Activated naive CD8-positive, alpha-beta T cell treated with anti-CD3 and anti-CD28 coated beads, Interleukin-2, amount 10 ng/mL, durations not matched to agents 7 days and 5 days (primary cell): ENCODE measurements around the gene MLANA. TPM values are rescaled to one million over a fixed set of nuclear protein-coding genes. Genes with fewer than 3 reads are reported as not detected.
A peak's percentile ranks its signal among the peaks of the same experiment; 100 is the strongest.

Experiments used
- ATAC-seq: fragments of 150-1000 bp; cut with Tn5 transposase; one replicate; pipeline ENCODE4 v1.10.0; 2021; ENCODE audit warnings: low read depth, moderate library complexity
- POLR2A ChIA-PET: fragments of 350-600 bp; sonication (Branson Sonifier 250); formaldehyde crosslinking; loops from one replicate; lab custom pipeline; 2021; ENCODE audit warnings: antibody characterized with exemption; lab: Charles Lee
- DNase-seq: peaks from one replicate; pipeline ENCODE4 v3.0.0; 2021
- H3K27ac Mint-ChIP-seq: one replicate; pipeline ENCODE4 v1.8.0; 2022; ENCODE audit warnings: mild to moderate bottlenecking, mixed read lengths
- H3K27me3 Mint-ChIP-seq: one replicate; pipeline ENCODE4 v1.8.0; 2022; ENCODE audit warnings: mild to moderate bottlenecking, moderate library complexity, mixed read lengths
- H3K36me3 Mint-ChIP-seq: one replicate; pipeline ENCODE4 v1.8.0; 2021; ENCODE audit warnings: mild to moderate bottlenecking, mixed read lengths
- H3K4me1 Mint-ChIP-seq: one replicate; pipeline ENCODE4 v1.8.0; 2021; ENCODE audit warnings: mixed read lengths
- H3K4me3 Mint-ChIP-seq: one replicate; pipeline ENCODE4 v1.8.0; 2022; ENCODE audit warnings: mild to moderate bottlenecking, moderate library complexity, mixed read lengths
- H3K9me3 Mint-ChIP-seq: one replicate; pipeline ENCODE4 v1.8.0; 2021; ENCODE audit warnings: mixed read lengths
- total RNA-seq, 2 experiments: library from RNA; stranded (reverse); gene quantifications; one replicate each; pipeline ENCODE4 v1.2.3, GENCODE V29; 2021

Gene MLANA
- total RNA-seq, 2 experiments from 2014 or later: not detected

DNA sequence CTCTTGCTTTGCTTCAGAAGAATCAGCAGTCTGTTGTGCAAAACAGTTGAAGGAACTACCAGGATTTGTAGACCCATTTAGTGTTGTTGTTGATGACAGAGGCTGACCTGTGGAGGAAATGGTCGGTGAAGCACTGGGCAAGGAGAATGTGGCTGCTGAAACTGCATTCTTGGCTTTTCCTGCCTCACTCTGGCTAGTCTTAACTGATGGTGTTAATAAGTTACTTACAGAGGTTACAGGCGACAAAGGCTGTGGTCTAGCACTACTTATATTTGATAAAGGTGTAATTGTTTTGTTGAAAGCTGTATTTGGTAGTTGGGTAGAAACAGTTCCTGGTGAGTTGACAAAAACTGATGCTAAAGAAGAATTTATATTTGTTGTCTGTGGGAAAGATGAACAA, 31.5 kb downstream of the MLANA start:
- POLR2A ChIA-PET: no interaction called here
- no peak for ATAC-seq
- H3K36me3 Mint-ChIP-seq: peaks cover 36% of the 10 kb centered on the region
- H3K4me1 Mint-ChIP-seq: no peaks in the 10 kb centered on the region
- H3K4me3 Mint-ChIP-seq: no peak overlapping the region
- DNase-seq: no peak
- no peak overlapping the region for H3K27ac Mint-ChIP-seq
- H3K9me3 Mint-ChIP-seq: no peaks in the 10 kb centered on the region
- no peaks in the 10 kb centered on the region for H3K27me3 Mint-ChIP-seq

DNA sequence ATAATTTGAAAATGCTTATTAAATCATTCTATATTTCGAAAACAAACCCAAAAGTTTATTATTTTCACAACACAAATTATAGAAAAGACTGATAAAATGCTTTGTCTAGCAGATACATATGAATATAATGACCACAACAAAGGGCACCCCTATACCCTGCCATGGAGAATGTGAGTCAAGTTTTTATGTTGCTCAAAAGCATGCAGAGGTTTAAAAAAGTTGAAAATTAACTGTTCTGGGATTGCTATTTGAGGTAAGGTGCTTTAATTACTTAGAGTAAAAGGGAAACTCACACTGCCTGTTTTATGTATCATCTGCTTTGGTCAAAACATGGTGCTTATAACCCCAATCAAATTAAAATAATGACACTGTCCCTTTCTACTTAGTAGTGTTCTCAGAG, 41.0 kb downstream of the MLANA start:
- no peaks in the 10 kb centered on the region for H3K27me3 Mint-ChIP-seq
- no peaks in the 10 kb centered on the region for H3K9me3 Mint-ChIP-seq
- H3K36me3 Mint-ChIP-seq: peaks cover 2% of the 10 kb centered on the region
- no peak overlapping the region for H3K27ac Mint-ChIP-seq
- H3K4me3 Mint-ChIP-seq: no peak overlapping the region
- ATAC-seq: no peak
- POLR2A ChIA-PET: no interaction called here
- no peak for DNase-seq
- H3K4me1 Mint-ChIP-seq: no peaks in the 10 kb centered on the region

DNA sequence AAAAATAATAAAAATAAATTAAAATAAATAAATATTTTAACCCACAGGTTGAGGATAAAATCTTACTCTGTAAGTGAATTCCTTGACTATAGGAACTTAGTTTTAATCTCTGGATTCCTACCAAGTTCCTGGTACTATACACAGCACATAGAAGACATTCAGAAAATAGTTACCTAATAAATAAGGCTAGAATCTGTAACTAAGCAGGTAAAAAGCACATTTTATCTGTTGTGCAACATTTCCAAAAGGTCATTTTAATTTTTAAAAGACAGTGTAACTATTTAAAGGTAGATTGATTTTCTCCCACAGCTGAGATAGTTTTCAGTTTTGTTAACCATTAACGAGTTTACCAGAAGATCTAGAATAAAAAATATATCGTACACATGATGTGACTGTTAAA, 47.8 kb downstream of the MLANA start:
- H3K4me1 Mint-ChIP-seq: no peaks in the 10 kb centered on the region
- ATAC-seq (no peak), DNase-seq (no peak)
- POLR2A ChIA-PET: no interaction called here
- no peak overlapping the region for H3K4me3 Mint-ChIP-seq
- H3K27ac Mint-ChIP-seq: no peak overlapping the region
- no peaks in the 10 kb centered on the region for H3K27me3 Mint-ChIP-seq
- H3K9me3 Mint-ChIP-seq: no peaks in the 10 kb centered on the region
- peaks cover 2% of the 10 kb centered on the region for H3K36me3 Mint-ChIP-seq

DNA sequence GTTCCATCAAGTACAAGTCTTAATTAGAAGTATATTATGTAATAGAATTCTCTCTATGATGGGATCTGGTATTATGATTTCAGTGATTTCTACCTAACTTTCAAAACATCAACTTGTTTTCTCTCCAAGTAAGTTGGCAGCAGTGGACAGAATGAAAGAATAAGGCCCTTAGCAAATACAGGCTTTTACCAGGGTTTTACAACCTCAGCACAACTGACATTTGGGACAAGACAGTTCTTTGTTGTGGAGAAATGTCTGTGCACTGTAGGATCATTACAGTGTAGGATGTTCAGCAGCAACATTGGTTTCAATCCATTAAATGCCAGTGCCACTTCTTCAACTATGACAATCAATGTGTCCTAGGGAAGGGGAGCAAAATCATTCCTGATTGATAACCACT, 48.8 kb downstream of the MLANA start:
- Mint-ChIP-seq H3K9me3 (no peaks in the 10 kb centered on the region), H3K27me3 (no peaks in the 10 kb centered on the region), H3K4me3 (no peak overlapping the region), H3K4me1 (no peaks in the 10 kb centered on the region), H3K27ac (no peak overlapping the region), H3K36me3 (peaks cover 2% of the 10 kb centered on the region)
- DNase-seq (no peak), ATAC-seq (no peak)
- POLR2A ChIA-PET: no interaction called here

DNA sequence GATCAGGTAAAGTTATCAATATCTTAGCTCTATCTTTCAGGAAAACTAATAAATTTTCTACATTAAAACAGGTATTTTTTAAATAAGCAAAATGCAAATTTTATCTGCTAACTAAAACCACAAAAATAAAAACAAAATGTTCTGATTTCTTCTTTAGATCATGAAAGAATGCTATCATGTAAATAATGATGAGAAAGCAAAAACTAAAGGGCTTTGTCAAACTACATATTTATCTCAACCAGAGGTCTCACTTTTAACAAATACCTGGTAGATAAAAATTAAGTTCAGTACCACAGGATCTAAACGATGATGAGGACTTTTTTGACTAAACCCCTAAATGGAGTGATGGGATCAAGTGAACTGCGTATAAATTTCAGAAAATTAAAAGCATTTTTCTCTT, 50.5 kb downstream of the MLANA start:
- Mint-ChIP-seq H3K27ac (no peak overlapping the region), H3K4me3 (no peak overlapping the region), H3K4me1 (no peaks in the 10 kb centered on the region), H3K27me3 (no peaks in the 10 kb centered on the region), H3K9me3 (no peaks in the 10 kb centered on the region), H3K36me3 (peaks cover 2% of the 10 kb centered on the region)
- POLR2A ChIA-PET: no interaction called here
- ATAC-seq (no peak), DNase-seq (no peak)

DNA sequence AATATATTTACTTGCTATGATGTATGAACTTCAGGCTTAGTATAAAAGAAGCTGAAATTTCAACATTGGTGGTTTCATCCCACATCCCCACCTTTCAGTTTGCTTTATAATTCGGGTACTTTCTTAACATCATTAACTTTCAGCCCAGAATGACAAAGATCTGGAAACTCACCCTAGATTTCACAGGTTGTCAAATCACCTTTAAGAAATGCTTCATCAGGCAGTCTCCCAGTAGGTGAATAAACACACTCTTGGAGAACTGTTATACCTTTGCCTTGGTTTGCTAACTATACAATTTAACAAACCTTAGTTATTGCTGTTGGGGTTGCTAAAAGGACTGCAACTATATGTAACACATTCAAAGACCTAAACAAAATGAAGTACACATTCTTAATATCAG, 54.4 kb downstream of the MLANA start:
- DNase-seq (no peak), ATAC-seq (no peak)
- H3K27me3 Mint-ChIP-seq: no peaks in the 10 kb centered on the region
- H3K36me3 Mint-ChIP-seq: no peaks in the 10 kb centered on the region
- H3K27ac Mint-ChIP-seq: no peak overlapping the region
- no peak overlapping the region for H3K4me3 Mint-ChIP-seq
- POLR2A ChIA-PET: no interaction called here
- H3K4me1 Mint-ChIP-seq: peaks cover 15% of the 10 kb centered on the region
- no peaks in the 10 kb centered on the region for H3K9me3 Mint-ChIP-seq

DNA sequence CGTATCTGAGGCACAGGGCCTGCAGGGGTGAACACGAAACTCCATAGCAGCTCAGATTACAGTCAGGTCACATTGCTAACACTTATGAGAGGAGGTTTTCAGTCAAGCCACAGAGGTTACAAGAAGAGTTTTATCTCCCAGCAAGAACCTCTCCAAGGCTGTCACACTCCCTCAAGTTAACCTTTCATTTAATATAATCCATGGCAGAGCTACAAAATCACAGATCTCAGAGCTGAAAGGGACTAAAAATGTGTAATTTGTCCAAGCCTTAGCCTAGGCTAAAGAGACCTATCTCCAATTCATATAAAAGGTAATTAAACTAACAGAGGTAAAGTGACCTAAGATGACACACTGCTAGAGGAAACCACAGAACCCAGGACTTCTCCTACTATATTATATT, 57.2 kb downstream of the MLANA start:
- H3K27ac Mint-ChIP-seq: no peak overlapping the region
- no peaks in the 10 kb centered on the region for H3K36me3 Mint-ChIP-seq
- DNase-seq (no peak), ATAC-seq (peak; percentile 46)
- peaks cover 15% of the 10 kb centered on the region for H3K4me1 Mint-ChIP-seq
- POLR2A ChIA-PET: no interaction called here
- H3K9me3 Mint-ChIP-seq: no peaks in the 10 kb centered on the region
- no peaks in the 10 kb centered on the region for H3K27me3 Mint-ChIP-seq
- no peak overlapping the region for H3K4me3 Mint-ChIP-seq

DNA sequence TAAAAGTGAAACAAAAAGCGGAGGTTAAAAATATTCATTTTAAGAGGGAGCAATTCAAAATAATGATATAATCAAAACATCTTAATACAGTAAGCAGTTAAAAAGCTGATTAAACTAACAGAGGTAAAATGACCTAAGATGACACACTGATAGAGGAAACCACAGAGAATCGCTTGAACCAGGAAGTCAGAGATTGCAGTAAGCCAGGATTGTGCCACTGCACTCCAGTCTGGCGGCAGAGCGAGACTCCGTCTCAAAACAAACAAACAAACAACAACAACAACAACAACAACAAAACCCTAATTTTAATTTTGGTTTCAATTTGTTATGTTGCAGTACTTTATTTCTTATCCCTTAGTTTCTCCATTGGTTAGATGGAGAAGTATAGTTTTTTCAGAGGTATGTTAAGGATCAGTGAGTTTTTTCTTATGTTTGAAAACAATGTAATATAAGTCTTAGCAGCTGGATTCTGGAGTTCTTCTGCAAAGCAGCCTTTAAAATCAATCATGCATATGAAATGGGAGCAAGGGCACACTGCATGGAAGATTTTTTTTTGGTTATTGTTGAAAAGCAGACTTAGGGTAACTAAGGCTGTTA, 58.5 kb downstream of the MLANA start:
- no peaks in the 10 kb centered on the region for H3K36me3 Mint-ChIP-seq
- peaks cover 15% of the 10 kb centered on the region for H3K4me1 Mint-ChIP-seq
- no peaks in the 10 kb centered on the region for H3K9me3 Mint-ChIP-seq
- H3K4me3 Mint-ChIP-seq: peak overlapping the region; percentile 21
- DNase-seq (no peak), ATAC-seq (peak; percentile 87)
- H3K27ac Mint-ChIP-seq: no peak overlapping the region
- no peaks in the 10 kb centered on the region for H3K27me3 Mint-ChIP-seq
- POLR2A ChIA-PET: no interaction called here

DNA sequence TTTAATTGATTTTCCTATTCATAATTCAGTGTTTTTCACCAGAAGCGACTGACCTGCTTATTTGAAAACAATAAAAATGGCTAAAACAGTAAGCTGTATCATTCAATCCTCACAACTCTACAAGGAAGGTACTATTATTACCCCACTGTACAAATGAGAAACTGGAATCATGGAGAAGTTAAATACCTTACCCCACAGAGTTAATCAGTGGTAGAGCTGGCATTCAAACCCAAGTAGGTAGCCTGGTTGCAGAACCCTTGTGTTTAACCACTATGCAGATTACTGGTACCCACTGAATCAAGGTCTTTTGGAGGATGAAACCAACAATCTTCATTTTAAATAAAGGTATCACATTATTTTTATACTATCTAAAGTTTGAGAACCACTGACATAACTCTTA, 59.6 kb downstream of the MLANA start:
- Mint-ChIP-seq H3K9me3 (no peaks in the 10 kb centered on the region), H3K4me1 (peaks cover 15% of the 10 kb centered on the region), H3K36me3 (no peaks in the 10 kb centered on the region), H3K27ac (no peak overlapping the region), H3K4me3 (no peak overlapping the region), H3K27me3 (no peaks in the 10 kb centered on the region)
- ATAC-seq: no peak
- no peak for DNase-seq
- POLR2A ChIA-PET: no interaction called here

DNA sequence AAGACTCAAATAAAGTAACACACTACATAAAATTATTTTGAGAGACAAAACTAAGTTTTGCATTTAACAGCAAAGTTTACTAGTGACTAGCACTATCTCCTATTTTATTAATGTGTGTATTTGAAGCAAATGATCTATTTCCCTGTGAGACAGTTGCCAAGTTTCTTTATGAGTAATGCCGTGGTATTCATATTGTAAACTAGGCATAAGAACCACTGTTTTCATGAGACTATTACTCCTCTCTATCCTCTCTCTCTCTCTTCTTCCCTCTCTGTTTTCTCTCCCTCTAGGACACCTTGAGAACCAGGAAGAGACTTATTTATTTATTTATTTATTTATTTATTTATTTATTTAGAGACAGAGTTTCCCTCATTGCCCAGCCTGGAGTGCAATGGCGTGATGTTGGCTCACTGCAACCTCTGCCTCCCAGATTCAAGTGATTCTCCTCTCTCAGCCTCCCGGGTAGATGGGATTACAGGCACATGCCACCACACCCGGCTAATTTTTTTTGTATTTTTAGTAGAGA, 61.1 kb downstream of the MLANA start:
- POLR2A ChIA-PET: no interaction called here

DNA sequence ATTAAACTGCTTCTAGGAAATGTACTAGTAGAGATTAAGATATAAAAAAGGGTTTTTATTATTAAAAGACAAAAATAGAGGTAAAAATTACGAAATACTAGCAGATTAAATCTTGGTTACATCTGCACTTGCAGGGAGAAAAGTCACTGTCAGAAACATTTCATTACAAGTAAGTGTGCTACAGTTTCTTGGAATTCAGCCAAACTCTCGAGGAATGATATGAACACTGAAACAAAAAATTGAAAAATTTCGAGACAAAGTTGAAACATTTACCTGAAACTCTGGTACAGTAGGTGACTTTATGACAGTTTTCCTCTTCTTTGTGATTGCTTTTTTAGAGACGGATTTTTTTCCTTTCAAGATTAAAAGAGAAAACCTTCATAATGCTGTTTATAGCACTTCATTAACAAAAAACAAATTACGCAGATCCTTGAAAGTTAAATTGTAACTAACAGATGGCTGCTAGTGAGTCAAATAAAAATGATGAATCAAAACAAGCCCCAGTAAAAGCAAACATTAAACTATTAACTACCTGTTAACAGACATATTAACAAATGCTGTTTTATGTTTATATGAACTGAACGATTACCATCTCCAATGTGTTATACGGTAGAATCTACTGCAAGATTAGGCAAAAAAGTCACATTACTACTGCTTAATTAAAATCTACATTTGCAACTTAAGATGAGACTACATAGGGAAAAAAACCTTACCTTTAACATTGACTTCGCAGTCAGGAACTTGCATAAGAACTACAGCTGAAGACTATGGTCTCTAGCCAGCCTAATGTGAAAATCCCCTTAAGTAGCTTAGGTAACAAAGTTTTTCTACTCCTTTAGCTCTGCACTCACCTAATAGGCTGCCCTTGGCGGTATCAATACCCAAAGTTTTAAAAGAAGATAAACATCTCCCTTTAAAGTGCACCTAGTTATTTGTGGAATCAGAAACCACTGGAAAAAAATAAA, 63.3 kb downstream of the MLANA start:
- H3K27me3 Mint-ChIP-seq: no peaks in the 10 kb centered on the region
- peaks cover 3% of the 10 kb centered on the region for H3K36me3 Mint-ChIP-seq
- ATAC-seq (no peak), DNase-seq (no peak)
- no peak overlapping the region for H3K27ac Mint-ChIP-seq
- H3K4me3 Mint-ChIP-seq: no peak overlapping the region
- POLR2A ChIA-PET: no interaction called here
- H3K9me3 Mint-ChIP-seq: no peaks in the 10 kb centered on the region
- H3K4me1 Mint-ChIP-seq: peaks cover 4% of the 10 kb centered on the region

More for the DNA sequence above, 61.1 kb downstream of the MLANA start:
- peaks cover 15% of the 10 kb centered on the region for H3K4me1 Mint-ChIP-seq
- no peaks in the 10 kb centered on the region for H3K27me3 Mint-ChIP-seq
- no peak overlapping the region for H3K27ac Mint-ChIP-seq
- DNase-seq (no peak), ATAC-seq (no peak)
- H3K4me3 Mint-ChIP-seq: no peak overlapping the region
- no peaks in the 10 kb centered on the region for H3K36me3 Mint-ChIP-seq
- H3K9me3 Mint-ChIP-seq: no peaks in the 10 kb centered on the region

DNA sequence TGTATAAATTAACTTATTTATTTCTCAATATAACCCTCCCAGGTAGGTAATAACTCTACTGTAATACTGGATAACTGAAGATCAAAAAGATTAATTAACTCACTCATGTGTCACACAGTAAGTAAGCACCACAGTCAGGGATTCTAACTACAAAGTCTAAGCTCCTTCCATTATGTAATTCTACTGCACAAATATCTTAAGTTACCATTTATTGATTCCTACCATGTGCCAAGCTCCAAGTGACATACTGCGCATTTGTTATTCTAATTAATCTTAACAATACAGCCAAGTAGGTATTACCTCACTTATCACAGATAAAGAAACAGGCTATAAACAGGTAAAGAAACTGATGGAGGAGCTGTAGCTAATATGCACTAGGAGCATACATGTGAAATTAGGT, 66.5 kb downstream of the MLANA start:
- Mint-ChIP-seq H3K4me1 (no peaks in the 10 kb centered on the region), H3K36me3 (peaks cover 10% of the 10 kb centered on the region), H3K27me3 (no peaks in the 10 kb centered on the region), H3K27ac (no peak overlapping the region), H3K9me3 (no peaks in the 10 kb centered on the region), H3K4me3 (no peak overlapping the region)
- POLR2A ChIA-PET: no interaction called here
- DNase-seq (no peak), ATAC-seq (no peak)

DNA sequence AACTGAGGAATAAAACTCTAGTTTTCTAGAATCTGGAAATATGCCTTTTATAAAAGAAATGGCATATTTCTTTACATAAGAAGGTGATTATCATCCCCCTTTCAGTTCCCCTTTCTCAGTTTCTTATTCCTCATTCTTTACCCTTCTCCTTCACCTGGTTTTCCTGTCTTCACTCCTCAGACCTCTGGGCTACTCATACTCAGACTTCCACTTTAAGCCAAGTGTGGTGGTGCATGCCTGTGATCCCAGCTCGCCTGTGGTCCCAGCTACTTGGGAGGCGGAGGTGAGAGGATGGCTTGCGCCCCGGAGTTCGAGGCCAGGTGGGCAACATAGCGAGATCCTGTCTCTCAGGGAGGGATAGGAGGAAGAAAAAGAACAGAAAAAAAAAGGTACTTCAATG, 67.6 kb downstream of the MLANA start:
- POLR2A ChIA-PET: no interaction called here
- Mint-ChIP-seq H3K4me1 (no peaks in the 10 kb centered on the region), H3K36me3 (peaks cover 10% of the 10 kb centered on the region), H3K27me3 (no peaks in the 10 kb centered on the region), H3K9me3 (no peaks in the 10 kb centered on the region), H3K27ac (no peak overlapping the region), H3K4me3 (no peak overlapping the region)
- ATAC-seq (no peak), DNase-seq (no peak)
